CD14-positive monocyte (primary cell): ENCODE data around the gene GPR21. TPM values are rescaled to one million over a fixed set of nuclear protein-coding genes. Genes with fewer than 3 reads are reported as not detected.

Experiments used
- DNase-seq, 3 donors: peaks; one replicate each; pipeline ENCODE4 v3.0.0-alpha.2; 2011 to 2022
- H2AFZ ChIP-seq: 2 replicates; pipeline ENCODE4 v1.6.0; 2012; ENCODE audit warnings: mild to moderate bottlenecking, low read depth, low read length, inconsistent platforms; ENCODE audit not compliant: insufficient read depth, poor library complexity, severe bottlenecking
- H3K27ac ChIP-seq, 2 donors: 1 replicate in 1 of 2; 2 replicates in 1 of 2; pipeline ENCODE4 v1.5.1; 2012 to 2013; ENCODE audit warnings: low read length in 2 of 2, control low read depth in 1 of 2, inconsistent platforms in 1 of 2, low read depth in 1 of 2, mild to moderate bottlenecking in 1 of 2
- H3K27me3 ChIP-seq, 2 donors: one replicate each; pipeline versions ENCODE4 v1.6.0 to v1.6.1; 2011 to 2013; ENCODE audit warnings: low read length in 2 of 2; ENCODE audit not compliant: control insufficient read depth in 2 of 2, insufficient read depth in 2 of 2
- H3K36me3 ChIP-seq, 2 donors: replicated peaks in 1 of 2; 1 replicate in 1 of 2; 2 replicates in 1 of 2; pipeline versions ENCODE4 v1.5.1 to v1.6.1; 2012 to 2013; ENCODE audit warnings: low read length in 2 of 2, control low read depth in 1 of 2, inconsistent platforms in 1 of 2, mild to moderate bottlenecking in 1 of 2; ENCODE audit not compliant: insufficient read depth in 2 of 2, control insufficient read depth in 1 of 2
- H3K4me1 ChIP-seq, 2 donors: 1 replicate in 1 of 2; 2 replicates in 1 of 2; pipeline versions ENCODE4 v1.5.1 to v1.6.1; 2012 to 2013; ENCODE audit warnings: low read length in 2 of 2, control low read depth in 1 of 2, inconsistent platforms in 1 of 2, mild to moderate bottlenecking in 1 of 2, moderate library complexity in 1 of 2; ENCODE audit not compliant: insufficient read depth in 2 of 2, control insufficient read depth in 1 of 2
- H3K4me2 ChIP-seq: replicated peaks from 2 replicates; pipeline ENCODE3; 2012; ENCODE audit warnings: low read length, moderate library complexity, mild to moderate bottlenecking; ENCODE audit not compliant: poor library complexity, severe bottlenecking; ENCODE audit errors: extremely low read depth
- H3K4me3 ChIP-seq, 3 experiments: fragments of 200-600 bp in 1 of 3; sonication (generic) in 1 of 3; replicated peaks in 1 of 3; 1 replicate in 2 of 3; 2 replicates in 1 of 3; pipeline ENCODE4 v1.5.1; 2011 to 2013; ENCODE audit warnings: low read length in 3 of 3, mild to moderate bottlenecking in 3 of 3, control low read depth in 2 of 3, low read depth in 2 of 3, inconsistent platforms in 1 of 3, moderate library complexity in 1 of 3
- H3K79me2 ChIP-seq: 2 replicates; pipeline ENCODE4 v1.6.0; 2012; ENCODE audit warnings: mild to moderate bottlenecking, control low read depth, inconsistent platforms, low read length, moderate library complexity; ENCODE audit not compliant: insufficient read depth
- H3K9ac ChIP-seq: 2 replicates; pipeline ENCODE4 v1.6.0; 2017; ENCODE audit warnings: low read length, mild to moderate bottlenecking; ENCODE audit not compliant: insufficient read depth, poor library complexity, severe bottlenecking
- H3K9me3 ChIP-seq, 2 donors: replicated peaks in 1 of 2; 1 replicate in 1 of 2; 2 replicates in 1 of 2; pipeline versions ENCODE4 v1.5.1 to v1.6.1; 2012 to 2013; ENCODE audit warnings: low read length in 2 of 2, control low read depth in 1 of 2; ENCODE audit not compliant: control insufficient read depth in 1 of 2, insufficient read depth in 1 of 2
- H4K20me1 ChIP-seq: 2 replicates; pipeline ENCODE4 v1.6.0; 2012; ENCODE audit warnings: mild to moderate bottlenecking, low read length, control low read depth, moderate library complexity; ENCODE audit not compliant: insufficient read depth
- H3K27ac Mint-ChIP-seq, 7 donors: one replicate each; pipeline ENCODE4 v1.8.0; 2020; ENCODE audit warnings: mild to moderate bottlenecking in 7 of 7, mixed read lengths in 7 of 7, moderate library complexity in 6 of 7, inconsistent platforms in 2 of 7
- H3K27me3 Mint-ChIP-seq, 3 donors: one replicate each; pipeline ENCODE4 v1.8.0; 2021 to 2022; ENCODE audit warnings: low read depth in 3 of 3, mild to moderate bottlenecking in 3 of 3, mixed read lengths in 3 of 3, moderate library complexity in 3 of 3, inconsistent platforms in 1 of 3
- H3K36me3 Mint-ChIP-seq, 2 donors: one replicate each; pipeline ENCODE4 v1.8.0; 2020; ENCODE audit warnings: mixed read lengths in 2 of 2, inconsistent platforms in 1 of 2, mild to moderate bottlenecking in 1 of 2
- H3K4me1 Mint-ChIP-seq: one replicate; pipeline ENCODE4 v1.8.0; 2020; ENCODE audit warnings: mild to moderate bottlenecking, mixed read lengths
- H3K4me3 Mint-ChIP-seq, 2 donors: one replicate each; pipeline ENCODE4 v1.8.0; 2020; ENCODE audit warnings: mild to moderate bottlenecking in 2 of 2, mixed read lengths in 2 of 2, moderate library complexity in 1 of 2
- H3K9me3 Mint-ChIP-seq, 7 donors: one replicate each; pipeline ENCODE4 v1.8.0; 2020 to 2022; ENCODE audit warnings: mixed read lengths in 7 of 7, mild to moderate bottlenecking in 6 of 7, moderate library complexity in 6 of 7, inconsistent platforms in 2 of 7
- WGBS: methylation state at CpG from one replicate; pipeline ENCODE4 v1.1.5; 2013; ENCODE audit warnings: missing lambda C conversion rate; ENCODE audit not compliant: insufficient coverage; 5-methylcytosine and 5-hydroxymethylcytosine counted together
- intact Hi-C, 2 donors: fragments of 100-400 bp; cut with micrococcal nuclease; formaldehyde crosslinking; loops; one replicate each; pipeline versions ENCODE4 v1.15.0 to v1.15.1; 2023
- polyA plus RNA-seq, 3 donors: library from polyadenylated mRNA; depleted of rRNA in 1 of 3; unstranded in 2 of 3; stranded (reverse) in 1 of 3; fragments of 300-500 nt in 2 of 3; fragments of >200 nt in 1 of 3; fragmentation: Illumina TruSeq in 2 of 3; gene quantifications; 1 replicate in 2 of 3; 2 replicates in 1 of 3; pipeline ENCODE4 v1.2.3, GENCODE V29; 2012 to 2021
- TF ChIP-seq, protein P1 (sequence below): fragments of 200-600 bp; IDR thresholded peaks from one replicate; pipeline ENCODE4 v1.8.0; 2022; ENCODE audit warnings: antibody characterized with exemption, mild to moderate bottlenecking

GPR21 gene
- polyA plus RNA-seq, 3 donors, result 0.39 TPM; not detected in 2

- WGBS, result 29% methylated on average over 1 of the region's 1 CpG
- Histone ChIP-seq H4K20me1 (peaks cover 18% of the 10 kb centered on the region), H3K4me2 (no peak overlapping the region), H3K27ac (no peak overlapping the region), H3K79me2 (no peaks in the 10 kb centered on the region), H3K9ac (no peak overlapping the region), H3K9me3 (peaks cover 0 to 5% of the 10 kb centered on the region in 2 donors), H3K27me3 (no peaks in the 10 kb centered on the region), H3K4me1 (no peaks in the 10 kb centered on the region), H3K4me3 (no peak overlapping the region), H2AFZ (no peak overlapping the region), H3K36me3 (peaks cover 5 to 67% of the 10 kb centered on the region in 2 donors)
- intact Hi-C loops, result no loop called here
- Mint-ChIP-seq H3K4me3 (no peak overlapping the region), H3K27ac (no peak overlapping the region), H3K27me3 (peaks cover 2 to 5% (median 5%) of the 10 kb centered on the region in 3 donors), H3K36me3 (peaks cover 54 to 55% of the 10 kb centered on the region in 2 donors), H3K9me3 (peaks cover 2 to 14% (median 7%) of the 10 kb centered on the region in 7 donors), H3K4me1 (peaks cover 5% of the 10 kb centered on the region)
- TF ChIP-seq, protein P1, sequence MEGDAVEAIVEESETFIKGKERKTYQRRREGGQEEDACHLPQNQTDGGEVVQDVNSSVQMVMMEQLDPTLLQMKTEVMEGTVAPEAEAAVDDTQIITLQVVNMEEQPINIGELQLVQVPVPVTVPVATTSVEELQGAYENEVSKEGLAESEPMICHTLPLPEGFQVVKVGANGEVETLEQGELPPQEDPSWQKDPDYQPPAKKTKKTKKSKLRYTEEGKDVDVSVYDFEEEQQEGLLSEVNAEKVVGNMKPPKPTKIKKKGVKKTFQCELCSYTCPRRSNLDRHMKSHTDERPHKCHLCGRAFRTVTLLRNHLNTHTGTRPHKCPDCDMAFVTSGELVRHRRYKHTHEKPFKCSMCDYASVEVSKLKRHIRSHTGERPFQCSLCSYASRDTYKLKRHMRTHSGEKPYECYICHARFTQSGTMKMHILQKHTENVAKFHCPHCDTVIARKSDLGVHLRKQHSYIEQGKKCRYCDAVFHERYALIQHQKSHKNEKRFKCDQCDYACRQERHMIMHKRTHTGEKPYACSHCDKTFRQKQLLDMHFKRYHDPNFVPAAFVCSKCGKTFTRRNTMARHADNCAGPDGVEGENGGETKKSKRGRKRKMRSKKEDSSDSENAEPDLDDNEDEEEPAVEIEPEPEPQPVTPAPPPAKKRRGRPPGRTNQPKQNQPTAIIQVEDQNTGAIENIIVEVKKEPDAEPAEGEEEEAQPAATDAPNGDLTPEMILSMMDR, result no peak
- DNase-seq, result no peak
These were observed 6.3 kb downstream of the GPR21 start for GRCh38 chr9:123039617-123040219.

DNA sequence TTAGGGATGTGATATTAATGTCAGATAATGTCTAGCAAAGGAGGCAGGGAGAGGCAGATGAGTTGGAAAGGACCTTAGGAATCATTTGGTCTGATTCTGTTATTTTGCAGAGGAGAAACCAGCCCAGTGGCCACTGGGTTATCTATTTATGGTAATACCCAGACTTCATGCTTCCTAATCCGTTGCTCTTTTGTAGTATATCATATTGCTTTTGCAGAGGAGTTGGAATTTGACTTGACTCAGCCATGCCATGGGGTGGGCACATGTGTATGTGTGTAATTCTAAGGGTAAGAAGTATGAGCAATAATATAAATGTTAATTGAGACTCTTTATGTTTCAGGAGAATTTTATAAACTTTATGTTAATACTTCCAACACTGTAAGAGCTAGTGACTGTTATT, 7.3 kb downstream of the GPR21 start:
- H3K79me2 ChIP-seq, result no peaks in the 10 kb centered on the region
- H3K4me3 ChIP-seq, result no peak overlapping the region
- H4K20me1 ChIP-seq, result peaks cover 11% of the 10 kb centered on the region
- Mint-ChIP-seq H3K4me1 (no peaks in the 10 kb centered on the region), H3K4me3 (no peak overlapping the region), H3K36me3 (peaks cover 44 to 48% of the 10 kb centered on the region in 2 donors), H3K9me3 (peaks cover 2 to 14% (median 7%) of the 10 kb centered on the region in 7 donors), H3K27ac (no peak overlapping the region), H3K27me3 (no peaks in the 10 kb centered on the region)
- H3K4me2 ChIP-seq, result no peak overlapping the region
- H3K9me3 ChIP-seq, result peaks cover 0 to 5% of the 10 kb centered on the region in 2 donors
- H3K9ac ChIP-seq, result no peak overlapping the region
- H3K4me1 ChIP-seq, result no peaks in the 10 kb centered on the region
- H3K27ac ChIP-seq, result no peak overlapping the region
- no peak overlapping the region for H2AFZ ChIP-seq
- H3K36me3 ChIP-seq, result peaks cover 3 to 62% of the 10 kb centered on the region in 2 donors
- intact Hi-C loops, result no loop called here
- no peaks in the 10 kb centered on the region for H3K27me3 ChIP-seq
- DNase-seq, result no peak
- TF ChIP-seq, protein P1, result no peak
- no CpG with 5 or more reads among the region's 1 CpG for WGBS
